HepG2 (cell line): Measurements from ENCODE around the gene OR4E2. TPM values are rescaled to one million over a fixed set of nuclear protein-coding genes. Genes with fewer than 3 reads are reported as not detected.

Experiments used
- HMGA1 ChIP-seq: sonication (generic); formaldehyde crosslinking; conservative IDR thresholded peaks from 2 replicates; pipeline ENCODE4 v1.4.0; 2020; ENCODE audit warnings: missing genetic modification reagents
- NFIB ChIP-seq: sonication (generic); formaldehyde crosslinking; IDR thresholded peaks from 2 replicates; pipeline ENCODE4 v1.9.0; 2021; ENCODE audit warnings: missing genetic modification reagents, mild to moderate bottlenecking, borderline replicate concordance
- RARA ChIP-seq: IDR thresholded peaks from 2 replicates; pipeline ENCODE4 v1.6.1; 2016; ENCODE audit warnings: missing genetic modification reagents, missing compliant biosample characterization
- ZNF557 ChIP-seq: sonication (generic); formaldehyde crosslinking; IDR thresholded peaks from 2 replicates; pipeline ENCODE4 v1.4.0; 2020; ENCODE audit warnings: missing genetic modification reagents
- polyA plus RNA-seq, 8 experiments: library from polyadenylated mRNA; depleted of rRNA in 3 of 8; stranded (reverse) in 7 of 8; unstranded in 1 of 8; fragments of >200 nt; fragmentation: Illumina TruSeq in 4 of 8; extraction: Trizol in 4 of 8; gene quantifications; 2 replicates each; pipeline versions ENCODE4 v1.2.1 to v1.2.3, GENCODE V29; 2011 to 2016; ENCODE audit warnings: low read depth in 4 of 8, missing spikeins in 1 of 8, mixed read lengths in 1 of 8; ENCODE audit not compliant: insufficient read depth in 1 of 8
- total RNA-seq, 5 experiments: library from RNA; depleted of rRNA; stranded (reverse); fragments of >200 nt; fragmentation: Illumina TruSeq; extraction: Trizol; gene quantifications; 2 replicates each; pipeline ENCODE4 v1.2.3, GENCODE V29; 2016; ENCODE audit warnings: low read depth in 1 of 5
- TF ChIP-seq, protein P1 (sequence below), 2 experiments: sonication (generic) in 1 of 2; formaldehyde crosslinking in 1 of 2; IDR thresholded peaks; 2 replicates each; pipeline versions ENCODE4 v1.6.1 to v1.9.0; 2014 to 2022; ENCODE audit warnings: antibody characterized with exemption in 1 of 2, borderline replicate concordance in 1 of 2, inconsistent platforms in 1 of 2, low read depth in 1 of 2, missing genetic modification reagents in 1 of 2
- TF ChIP-seq, protein P2 (sequence below): fragments of 450-650 bp; IDR thresholded peaks from 2 replicates; pipeline ENCODE4 v1.6.1; 2016

The OR4E2 gene
- total and polyA plus RNA-seq, 2 of the 13 experiments (the other 11 are each of a cell fraction or from before 2014, with no cell fraction given) = not detected

GRCh38 chr14:21668377-21668776 is 14.7 kb downstream of the OR4E2 start (continued):
- TF ChIP-seq, protein P1, sequence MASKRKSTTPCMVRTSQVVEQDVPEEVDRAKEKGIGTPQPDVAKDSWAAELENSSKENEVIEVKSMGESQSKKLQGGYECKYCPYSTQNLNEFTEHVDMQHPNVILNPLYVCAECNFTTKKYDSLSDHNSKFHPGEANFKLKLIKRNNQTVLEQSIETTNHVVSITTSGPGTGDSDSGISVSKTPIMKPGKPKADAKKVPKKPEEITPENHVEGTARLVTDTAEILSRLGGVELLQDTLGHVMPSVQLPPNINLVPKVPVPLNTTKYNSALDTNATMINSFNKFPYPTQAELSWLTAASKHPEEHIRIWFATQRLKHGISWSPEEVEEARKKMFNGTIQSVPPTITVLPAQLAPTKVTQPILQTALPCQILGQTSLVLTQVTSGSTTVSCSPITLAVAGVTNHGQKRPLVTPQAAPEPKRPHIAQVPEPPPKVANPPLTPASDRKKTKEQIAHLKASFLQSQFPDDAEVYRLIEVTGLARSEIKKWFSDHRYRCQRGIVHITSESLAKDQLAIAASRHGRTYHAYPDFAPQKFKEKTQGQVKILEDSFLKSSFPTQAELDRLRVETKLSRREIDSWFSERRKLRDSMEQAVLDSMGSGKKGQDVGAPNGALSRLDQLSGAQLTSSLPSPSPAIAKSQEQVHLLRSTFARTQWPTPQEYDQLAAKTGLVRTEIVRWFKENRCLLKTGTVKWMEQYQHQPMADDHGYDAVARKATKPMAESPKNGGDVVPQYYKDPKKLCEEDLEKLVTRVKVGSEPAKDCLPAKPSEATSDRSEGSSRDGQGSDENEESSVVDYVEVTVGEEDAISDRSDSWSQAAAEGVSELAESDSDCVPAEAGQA (IDR thresholded peaks at IDR 0.05; ENCODE audit: low read depth) = no peak
- TF ChIP-seq, protein P1 (CRISPR knock-in tag; IDR thresholded peaks at IDR 0.05; ENCODE audit: borderline replicate concordance) = no peak
- no peak for TF ChIP-seq ZNF557 (CRISPR knock-in tag)
- no peak for TF ChIP-seq RARA (CRISPR knock-in tag)
- TF ChIP-seq, protein P2, sequence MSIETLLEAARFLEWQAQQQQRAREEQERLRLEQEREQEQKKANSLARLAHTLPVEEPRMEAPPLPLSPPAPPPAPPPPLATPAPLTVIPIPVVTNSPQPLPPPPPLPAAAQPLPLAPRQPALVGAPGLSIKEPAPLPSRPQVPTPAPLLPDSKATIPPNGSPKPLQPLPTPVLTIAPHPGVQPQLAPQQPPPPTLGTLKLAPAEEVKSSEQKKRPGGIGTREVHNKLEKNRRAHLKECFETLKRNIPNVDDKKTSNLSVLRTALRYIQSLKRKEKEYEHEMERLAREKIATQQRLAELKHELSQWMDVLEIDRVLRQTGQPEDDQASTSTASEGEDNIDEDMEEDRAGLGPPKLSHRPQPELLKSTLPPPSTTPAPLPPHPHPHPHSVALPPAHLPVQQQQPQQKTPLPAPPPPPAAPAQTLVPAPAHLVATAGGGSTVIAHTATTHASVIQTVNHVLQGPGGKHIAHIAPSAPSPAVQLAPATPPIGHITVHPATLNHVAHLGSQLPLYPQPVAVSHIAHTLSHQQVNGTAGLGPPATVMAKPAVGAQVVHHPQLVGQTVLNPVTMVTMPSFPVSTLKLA = no peak
- no peak for TF ChIP-seq HMGA1 (CRISPR knock-in tag)
- TF ChIP-seq NFIB = no peak
